Activated CD8-positive, alpha-beta T cell treated with anti-CD3 and anti-CD28 coated beads for 36 hours (primary cell): ENCODE measurements around the gene COL24A1. TPM values are rescaled to one million over a fixed set of nuclear protein-coding genes. Genes with fewer than 3 reads are reported as not detected.

ENCODE experiments used
- ATAC-seq: fragments of 200-7000 bp; cut with Tn5 transposase; one replicate; pipeline ENCODE4 v1.10.0; 2021; ENCODE audit warnings: mild to moderate bottlenecking, moderate library complexity
- CTCF ChIA-PET: fragments of 350-600 bp; sonication (Branson Sonifier 250); formaldehyde crosslinking; loops from one replicate; lab custom pipeline; 2021; ENCODE audit warnings: antibody characterized with exemption; lab: Charles Lee
- POLR2A ChIA-PET: fragments of 350-600 bp; sonication (Branson Sonifier 250); formaldehyde crosslinking; loops from one replicate; lab custom pipeline; 2021; ENCODE audit warnings: antibody characterized with exemption; lab: Charles Lee
- DNase-seq: peaks from one replicate; pipeline ENCODE4 v3.0.0-alpha.2; 2020
- H3K27ac Mint-ChIP-seq: one replicate; pipeline ENCODE4 v1.8.0; 2021; ENCODE audit warnings: mild to moderate bottlenecking, mixed read lengths
- H3K27me3 Mint-ChIP-seq: one replicate; pipeline ENCODE4 v1.8.0; 2021; ENCODE audit warnings: mixed read lengths
- H3K36me3 Mint-ChIP-seq: one replicate; pipeline ENCODE4 v1.8.0; 2021; ENCODE audit warnings: low read depth, mixed read lengths
- H3K4me1 Mint-ChIP-seq: one replicate; pipeline ENCODE4 v1.8.0; 2021; ENCODE audit warnings: low read depth, mixed read lengths
- H3K4me3 Mint-ChIP-seq: one replicate; pipeline ENCODE4 v1.8.0; 2021; ENCODE audit warnings: mild to moderate bottlenecking, moderate library complexity, mixed read lengths
- H3K9me3 Mint-ChIP-seq: one replicate; pipeline ENCODE4 v1.8.0; 2021; ENCODE audit warnings: mixed read lengths
- intact Hi-C: fragments of 100-400 bp; cut with micrococcal nuclease; formaldehyde crosslinking; loops from one replicate; pipeline ENCODE4 v1.10.0; 2022
- total RNA-seq, 2 experiments: library from RNA; stranded (reverse); gene quantifications; one replicate each; pipeline ENCODE4 v1.2.3, GENCODE V29; 2021
- TF ChIP-seq, protein P1 (sequence below): fragments of 200-600 bp; IDR thresholded peaks from one replicate; pipeline ENCODE4 v1.8.0; 2022; ENCODE audit warnings: antibody characterized with exemption, mild to moderate bottlenecking

Gene COL24A1
- total RNA-seq, 2 experiments from 2014 or later, result not detected

DNA sequence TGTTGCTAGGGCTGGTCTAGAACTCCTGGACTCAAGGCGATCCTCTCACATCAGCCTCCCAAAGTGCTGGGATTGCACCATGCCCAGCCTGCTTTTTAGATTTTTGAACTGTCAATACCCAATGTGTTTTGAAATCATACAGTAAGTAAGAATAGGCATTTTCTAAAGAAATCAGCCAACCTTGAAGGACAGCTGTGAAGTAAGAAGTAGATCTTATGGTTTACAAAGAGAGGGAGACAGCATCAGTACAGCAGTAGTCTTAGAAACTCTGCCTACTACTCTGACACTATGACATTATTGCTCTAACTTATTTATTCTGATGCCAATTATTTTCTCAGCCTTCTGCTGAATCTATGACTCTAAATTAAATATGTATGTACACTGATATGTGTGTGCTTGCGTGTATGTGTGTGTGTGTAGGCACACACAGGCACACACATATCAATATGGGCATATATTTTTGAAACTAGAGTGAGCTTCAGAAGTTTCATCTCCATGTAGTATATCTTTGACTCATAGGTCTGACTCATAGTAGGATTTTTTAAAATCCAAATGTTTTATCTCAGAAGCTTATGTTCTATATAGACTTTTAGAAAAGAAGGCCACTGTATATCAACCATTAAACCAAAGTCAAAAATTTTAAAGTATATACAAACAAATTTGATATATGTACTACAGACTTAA, 140.4 kb downstream of the COL24A1 start:
- DNase-seq (no peak), ATAC-seq (no peak)
- intact Hi-C loops, result loop anchor here (10.0 kb wide), 1 partner anchor 711 kb away; no protein-coding TSS in a partner anchor
- no peak overlapping the region for H3K4me3 Mint-ChIP-seq
- no peak overlapping the region for H3K27ac Mint-ChIP-seq
- H3K9me3 Mint-ChIP-seq, result no peaks in the 10 kb centered on the region
- TF ChIP-seq, protein P1, sequence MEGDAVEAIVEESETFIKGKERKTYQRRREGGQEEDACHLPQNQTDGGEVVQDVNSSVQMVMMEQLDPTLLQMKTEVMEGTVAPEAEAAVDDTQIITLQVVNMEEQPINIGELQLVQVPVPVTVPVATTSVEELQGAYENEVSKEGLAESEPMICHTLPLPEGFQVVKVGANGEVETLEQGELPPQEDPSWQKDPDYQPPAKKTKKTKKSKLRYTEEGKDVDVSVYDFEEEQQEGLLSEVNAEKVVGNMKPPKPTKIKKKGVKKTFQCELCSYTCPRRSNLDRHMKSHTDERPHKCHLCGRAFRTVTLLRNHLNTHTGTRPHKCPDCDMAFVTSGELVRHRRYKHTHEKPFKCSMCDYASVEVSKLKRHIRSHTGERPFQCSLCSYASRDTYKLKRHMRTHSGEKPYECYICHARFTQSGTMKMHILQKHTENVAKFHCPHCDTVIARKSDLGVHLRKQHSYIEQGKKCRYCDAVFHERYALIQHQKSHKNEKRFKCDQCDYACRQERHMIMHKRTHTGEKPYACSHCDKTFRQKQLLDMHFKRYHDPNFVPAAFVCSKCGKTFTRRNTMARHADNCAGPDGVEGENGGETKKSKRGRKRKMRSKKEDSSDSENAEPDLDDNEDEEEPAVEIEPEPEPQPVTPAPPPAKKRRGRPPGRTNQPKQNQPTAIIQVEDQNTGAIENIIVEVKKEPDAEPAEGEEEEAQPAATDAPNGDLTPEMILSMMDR, result no peak
- H3K36me3 Mint-ChIP-seq, result no peaks in the 10 kb centered on the region
- ChIA-PET POLR2A (no interaction called here), CTCF (interaction anchor here (1.3 to 4.9 kb wide), 2 partner anchors 15 to 308 kb away, joined by 4 to 29 read pairs; partner anchors contain the start of gene ZNHIT6)
- no peaks in the 10 kb centered on the region for H3K27me3 Mint-ChIP-seq
- no peaks in the 10 kb centered on the region for H3K4me1 Mint-ChIP-seq

DNA sequence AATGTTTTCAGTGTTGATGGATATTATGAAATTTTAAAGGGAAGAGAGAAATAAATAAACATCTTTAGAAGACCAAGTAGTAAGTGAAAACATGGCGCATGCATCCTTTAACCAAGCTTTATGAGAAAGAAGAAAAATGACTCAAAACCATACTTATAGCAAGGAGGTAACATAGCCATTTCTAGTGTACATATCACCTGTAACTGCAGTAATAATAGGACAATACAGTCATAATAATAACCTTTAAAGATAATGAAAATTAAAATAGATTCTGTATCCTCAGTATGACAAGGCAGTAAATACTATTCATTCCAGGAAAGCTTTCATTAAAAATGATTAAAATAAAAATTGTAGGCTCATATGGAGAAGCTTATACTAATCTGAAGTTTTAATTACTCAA, 141.2 kb downstream of the COL24A1 start:
- Mint-ChIP-seq H3K9me3 (no peaks in the 10 kb centered on the region), H3K4me3 (no peak overlapping the region), H3K4me1 (no peaks in the 10 kb centered on the region), H3K36me3 (no peaks in the 10 kb centered on the region), H3K27me3 (no peaks in the 10 kb centered on the region), H3K27ac (no peak overlapping the region)
- intact Hi-C loops, result loop anchor here (10.0 kb wide), 1 partner anchor 711 kb away; no protein-coding TSS in a partner anchor
- DNase-seq (no peak), ATAC-seq (no peak)
- TF ChIP-seq, protein P1, result no peak
- POLR2A ChIA-PET, result no interaction called here
- CTCF ChIA-PET, result interaction anchor here (1.3 to 4.9 kb wide), 2 partner anchors 16 to 307 kb away, joined by 4 to 29 read pairs; partner anchors contain the start of gene ZNHIT6

DNA sequence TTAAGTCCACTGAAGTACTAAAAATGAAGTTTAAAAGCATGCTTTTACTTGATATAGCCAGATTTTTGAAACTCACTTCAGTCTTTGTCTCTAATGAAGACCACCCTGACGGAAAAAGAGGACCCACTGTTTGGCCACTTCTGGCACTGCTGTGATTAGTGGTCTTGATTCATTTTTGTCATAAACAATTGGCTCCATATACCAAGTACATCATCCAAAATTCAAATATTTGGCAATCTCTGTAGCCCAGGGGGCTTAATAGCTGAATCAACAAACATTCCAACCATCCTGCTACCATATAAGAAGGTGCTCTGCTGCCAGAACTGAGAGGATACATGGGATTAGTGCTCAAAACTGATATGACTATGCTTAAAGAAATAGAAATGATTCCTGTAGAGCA, 156.0 kb downstream of the COL24A1 start:
- H3K27me3 Mint-ChIP-seq, result peaks cover 1% of the 10 kb centered on the region
- ChIA-PET POLR2A (no interaction called here), CTCF (no interaction called here)
- TF ChIP-seq, protein P1, result no peak
- DNase-seq (no peak), ATAC-seq (no peak)
- H3K9me3 Mint-ChIP-seq, result peaks cover 4% of the 10 kb centered on the region
- no peak overlapping the region for H3K27ac Mint-ChIP-seq
- no peaks in the 10 kb centered on the region for H3K4me1 Mint-ChIP-seq
- H3K36me3 Mint-ChIP-seq, result no peaks in the 10 kb centered on the region
- H3K4me3 Mint-ChIP-seq, result no peak overlapping the region
- intact Hi-C loops, result no loop called here

DNA sequence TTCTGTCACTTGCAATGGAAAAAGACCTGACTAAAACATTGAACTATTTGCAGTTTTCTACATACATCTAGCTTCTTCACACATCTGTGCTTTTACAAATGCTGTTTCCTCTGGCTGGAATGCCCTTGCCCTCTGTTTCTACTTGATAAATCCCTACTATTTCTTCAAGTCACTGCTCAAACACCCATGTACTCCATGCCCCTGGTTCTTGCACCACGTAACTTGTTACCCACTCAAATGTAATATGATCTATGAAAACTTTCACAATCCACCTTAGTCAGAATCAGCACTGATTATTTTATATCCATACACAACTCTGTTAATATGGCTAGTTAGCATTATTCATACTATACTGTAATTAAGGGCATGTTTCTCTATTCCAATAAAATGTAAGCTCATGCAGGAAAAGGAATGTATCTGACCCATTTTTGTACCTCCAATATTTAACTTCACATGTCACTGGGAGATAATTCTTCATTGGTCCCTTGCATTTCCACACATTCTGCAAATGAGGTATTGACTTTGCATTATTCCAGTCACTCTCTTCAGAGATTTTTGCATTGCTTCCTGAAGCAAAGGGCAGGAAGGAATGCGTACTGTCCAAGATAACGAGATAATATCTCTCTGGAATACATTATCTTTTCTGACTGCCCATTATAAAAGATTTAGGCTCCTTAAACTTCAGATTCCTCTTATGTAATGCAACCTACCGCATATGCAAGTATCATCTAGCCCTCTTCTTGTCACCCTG, 158.3 kb downstream of the COL24A1 start:
- TF ChIP-seq, protein P1, result no peak
- ATAC-seq (no peak), DNase-seq (no peak)
- Mint-ChIP-seq H3K4me3 (no peak overlapping the region), H3K36me3 (no peaks in the 10 kb centered on the region), H3K4me1 (no peaks in the 10 kb centered on the region), H3K9me3 (no peaks in the 10 kb centered on the region), H3K27me3 (peaks cover 1% of the 10 kb centered on the region), H3K27ac (no peak overlapping the region)
- intact Hi-C loops, result no loop called here
- ChIA-PET CTCF (no interaction called here), POLR2A (no interaction called here)

DNA sequence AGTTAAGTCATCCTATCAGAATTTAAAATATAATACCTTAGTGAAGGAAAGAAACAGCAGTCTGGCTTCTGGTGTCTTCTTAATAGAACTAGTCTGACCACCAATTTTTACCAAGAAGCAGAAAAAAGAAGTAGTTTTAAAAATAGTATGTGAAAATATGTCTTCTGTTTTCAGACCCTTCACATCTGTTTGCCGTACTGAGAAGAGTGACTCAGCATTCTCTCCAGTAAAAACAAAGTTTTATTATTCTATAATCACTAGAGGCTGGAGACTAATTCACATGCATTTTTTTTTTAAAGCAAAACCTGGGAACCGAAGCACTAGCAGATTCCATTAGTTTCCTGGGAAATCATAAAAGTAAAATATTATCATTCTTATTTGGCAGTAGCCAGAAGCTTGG, 163.8 kb downstream of the COL24A1 start:
- no peaks in the 10 kb centered on the region for H3K9me3 Mint-ChIP-seq
- no peaks in the 10 kb centered on the region for H3K36me3 Mint-ChIP-seq
- no peak overlapping the region for H3K4me3 Mint-ChIP-seq
- ATAC-seq (no peak), DNase-seq (no peak)
- intact Hi-C loops, result no loop called here
- H3K27ac Mint-ChIP-seq, result no peak overlapping the region
- TF ChIP-seq, protein P1, result no peak
- peaks cover 2% of the 10 kb centered on the region for H3K27me3 Mint-ChIP-seq
- CTCF ChIA-PET, result no interaction called here
- POLR2A ChIA-PET, result no interaction called here
- H3K4me1 Mint-ChIP-seq, result no peaks in the 10 kb centered on the region
